ACC112 (cell line): ENCODE results near the gene LARP6.
"Not testable (repeated sequence)": the region's sequence is repeated elsewhere in the genome, so short reads cannot be mapped to it uniquely, and the experiment has no call there.

Experiments
- H2AFZ ChIP-seq: fragments of 200-600 bp; sonication (generic); one replicate; pipeline ENCODE4 v1.6.0; 2017; ENCODE audit warnings: antibody characterized with exemption, low read length; ENCODE audit not compliant: unreplicated experiment
- H3K27ac ChIP-seq: fragments of 200-600 bp; sonication (generic); 2 replicates; pipeline ENCODE4 v1.5.1; 2014; ENCODE audit warnings: low read depth, mild to moderate bottlenecking, antibody characterized with exemption, low read length, moderate library complexity
- H3K27me3 ChIP-seq: fragments of 200-600 bp; sonication (generic); 2 replicates; pipeline ENCODE4 v1.6.1; 2014; ENCODE audit warnings: mild to moderate bottlenecking, antibody characterized with exemption, low read length, moderate library complexity, mixed read lengths; ENCODE audit not compliant: insufficient read depth
- H3K36me3 ChIP-seq: fragments of 200-600 bp; sonication (generic); 2 replicates; pipeline ENCODE4 v1.6.1; 2016; ENCODE audit warnings: mild to moderate bottlenecking, antibody characterized with exemption, low read length, moderate library complexity, mixed read lengths; ENCODE audit not compliant: insufficient read depth
- H3K4me1 ChIP-seq: fragments of 200-600 bp; sonication (generic); one replicate; pipeline ENCODE4 v1.6.1; 2016; ENCODE audit warnings: low read length, mixed read lengths; ENCODE audit not compliant: insufficient read depth, unreplicated experiment, control insufficient read depth
- H3K4me3 ChIP-seq: fragments of 200-600 bp; sonication (generic); 2 replicates; pipeline ENCODE4 v1.5.1; 2014; ENCODE audit warnings: mild to moderate bottlenecking, low read depth, low read length
- H3K79me2 ChIP-seq: fragments of 200-600 bp; sonication (generic); one replicate; pipeline ENCODE4 v1.6.0; 2016; ENCODE audit warnings: low read length; ENCODE audit not compliant: control insufficient read depth, unreplicated experiment, insufficient read depth

The LARP6 gene

DNA sequence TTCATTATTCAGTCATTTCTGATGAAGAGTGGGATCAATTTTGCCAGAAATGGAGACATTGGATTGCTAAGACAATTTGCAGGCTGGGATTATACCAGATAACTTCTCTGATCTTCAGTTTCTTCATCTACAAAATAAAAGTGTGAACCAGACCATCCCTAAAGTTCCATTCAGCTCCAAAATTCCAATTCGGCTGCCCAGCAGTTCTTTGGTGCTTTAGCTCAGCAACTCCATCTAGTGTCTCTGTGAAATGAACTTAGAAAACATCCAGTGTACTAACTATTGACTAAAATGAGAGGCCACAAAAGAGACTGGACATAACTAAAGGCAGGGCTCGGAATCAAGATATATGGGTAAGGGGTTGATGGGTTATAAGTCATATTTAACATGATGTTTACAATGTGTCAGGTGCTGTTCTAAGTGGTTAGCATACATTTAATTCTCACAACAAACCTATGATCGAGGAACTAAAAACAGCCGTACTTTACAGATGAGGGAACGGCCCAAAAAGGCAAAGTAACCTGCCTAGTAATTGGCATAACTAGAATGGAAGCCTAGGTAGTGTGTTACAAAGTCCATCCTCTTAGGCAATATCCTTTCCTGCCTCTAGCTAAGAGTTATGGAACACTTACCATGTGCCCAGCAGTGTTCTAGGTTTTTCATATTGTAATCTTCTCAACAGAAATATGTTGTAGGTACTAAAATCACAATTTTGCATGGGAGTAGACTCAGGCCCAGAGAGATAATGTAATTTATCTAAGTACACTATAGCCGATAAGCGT is 21.2 kb upstream of the LARP6 start:
- Histone ChIP-seq H3K27ac (no peak overlapping the region), H3K79me2 (no peaks in the 10 kb centered on the region), H2AFZ (peak overlapping the region; percentile 47), H3K36me3 (no peaks in the 10 kb centered on the region), H3K4me1 (peaks cover 30% of the 10 kb centered on the region), H3K27me3 (no peaks in the 10 kb centered on the region), H3K4me3 (no peak overlapping the region)

DNA sequence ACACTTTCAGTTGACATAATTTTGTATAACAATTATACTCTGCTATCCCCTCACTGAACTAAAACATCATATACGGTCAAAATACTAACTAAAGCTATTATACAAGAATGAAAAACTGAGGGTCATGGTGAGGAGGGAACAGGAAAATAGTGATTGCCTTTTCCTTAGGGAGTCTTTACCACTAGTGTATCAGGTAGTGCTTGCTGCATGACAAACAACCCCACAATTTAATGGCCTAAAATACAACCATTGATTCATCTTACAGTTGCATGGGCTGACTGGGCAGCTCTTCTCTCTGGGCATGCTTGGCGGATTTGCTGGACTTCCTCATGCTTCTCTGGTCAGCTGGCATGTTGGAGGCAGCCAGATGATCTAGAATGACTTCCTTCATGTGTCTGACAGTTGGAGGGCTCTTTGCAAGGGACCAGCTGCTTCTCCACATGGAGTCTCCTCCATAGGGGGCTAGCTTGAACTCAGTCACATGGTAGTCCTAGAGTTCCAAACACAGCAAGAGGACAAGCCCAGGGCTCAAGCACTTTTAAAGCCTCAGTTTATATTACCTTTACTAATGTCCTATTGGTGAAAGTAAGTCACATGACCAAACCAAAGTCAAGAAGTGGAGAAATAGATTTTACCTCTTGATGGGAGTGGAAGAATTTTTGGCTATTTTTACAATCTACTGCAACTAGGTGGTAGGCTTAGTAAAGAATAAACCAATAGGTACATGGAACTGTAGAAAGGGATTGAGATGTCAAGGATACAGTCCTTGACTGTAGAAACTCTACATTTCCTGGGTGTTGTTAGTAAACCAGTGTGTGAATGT is 19.5 kb upstream of the LARP6 start:
- Histone ChIP-seq H3K27me3 (no peaks in the 10 kb centered on the region), H3K79me2 (no peaks in the 10 kb centered on the region), H3K4me3 (no peak overlapping the region), H3K27ac (no peak overlapping the region), H3K4me1 (peaks cover 27% of the 10 kb centered on the region), H2AFZ (no peak overlapping the region), H3K36me3 (no peaks in the 10 kb centered on the region)

DNA sequence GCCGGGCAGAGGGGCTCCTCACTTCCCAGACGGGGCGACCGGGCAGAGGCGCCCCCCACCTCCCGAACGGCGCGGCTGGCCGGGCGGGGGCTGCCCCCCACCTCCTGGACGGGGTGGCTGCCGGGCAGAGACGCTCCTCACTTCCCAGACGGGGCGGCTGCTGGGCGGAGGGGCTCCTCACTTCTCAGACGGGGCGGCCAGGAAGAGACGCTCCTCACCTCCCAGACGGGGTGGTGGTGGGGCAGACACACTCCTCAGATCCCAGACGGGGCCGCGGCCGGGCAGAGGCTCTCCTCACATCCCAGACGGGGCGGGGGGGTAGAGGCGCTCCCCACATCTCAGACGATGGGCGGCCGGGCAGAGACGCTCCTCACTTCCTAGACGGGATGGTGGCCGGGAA is 17.5 kb upstream of the LARP6 start:
- not testable (repeated sequence) for H3K4me3 ChIP-seq, H3K36me3 ChIP-seq, H3K79me2 ChIP-seq, H3K27ac ChIP-seq, H3K27me3 ChIP-seq, H2AFZ ChIP-seq
- H3K4me1 ChIP-seq = peaks cover 41% of the 10 kb centered on the region

DNA sequence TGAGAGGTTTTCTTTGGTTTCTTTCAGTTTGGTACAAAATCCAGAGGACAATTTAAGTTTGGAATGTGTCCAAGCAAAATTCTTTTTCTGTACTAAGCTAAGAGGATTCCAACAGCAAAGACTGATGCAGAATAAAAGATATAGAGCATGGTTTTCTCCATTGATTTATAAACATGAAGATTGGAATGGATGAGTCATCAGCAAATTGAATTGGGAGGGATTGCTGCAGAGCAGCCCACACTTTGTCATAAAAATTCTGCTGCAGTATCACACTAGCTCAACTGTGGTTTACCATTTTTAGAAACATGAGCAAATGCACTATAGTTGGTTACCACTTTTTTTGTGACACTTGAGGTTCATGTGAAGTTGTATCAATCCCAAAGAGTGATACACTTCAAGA is 16.1 kb upstream of the LARP6 start:
- H3K4me1 ChIP-seq = peaks cover 41% of the 10 kb centered on the region
- no peak overlapping the region for H2AFZ ChIP-seq
- no peak overlapping the region for H3K4me3 ChIP-seq
- H3K79me2 ChIP-seq = no peaks in the 10 kb centered on the region
- no peaks in the 10 kb centered on the region for H3K27me3 ChIP-seq
- no peak overlapping the region for H3K27ac ChIP-seq
- no peaks in the 10 kb centered on the region for H3K36me3 ChIP-seq

DNA sequence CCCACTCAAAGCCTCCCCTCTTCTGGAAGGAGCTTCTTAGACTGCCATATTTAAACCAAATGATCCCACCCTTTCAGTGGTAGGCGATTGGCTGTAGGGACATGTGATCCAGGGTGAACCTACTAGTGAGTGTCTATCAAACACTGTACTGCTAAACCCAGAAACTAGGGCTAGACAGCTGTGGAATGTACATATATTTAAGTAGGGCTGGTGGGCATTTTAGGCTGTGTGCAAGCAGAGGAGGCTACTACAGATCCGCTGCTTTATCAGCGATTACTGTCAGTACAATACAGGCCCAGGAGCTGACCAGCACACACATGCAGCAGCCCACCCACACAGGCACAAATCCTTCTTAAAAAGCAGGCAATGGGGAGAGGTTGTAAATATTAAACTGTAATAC is 15.4 kb upstream of the LARP6 start:
- Histone ChIP-seq H3K79me2 (no peaks in the 10 kb centered on the region), H3K36me3 (no peaks in the 10 kb centered on the region), H2AFZ (no peak overlapping the region), H3K27me3 (no peaks in the 10 kb centered on the region), H3K27ac (no peak overlapping the region), H3K4me3 (no peak overlapping the region), H3K4me1 (peaks cover 40% of the 10 kb centered on the region)

DNA sequence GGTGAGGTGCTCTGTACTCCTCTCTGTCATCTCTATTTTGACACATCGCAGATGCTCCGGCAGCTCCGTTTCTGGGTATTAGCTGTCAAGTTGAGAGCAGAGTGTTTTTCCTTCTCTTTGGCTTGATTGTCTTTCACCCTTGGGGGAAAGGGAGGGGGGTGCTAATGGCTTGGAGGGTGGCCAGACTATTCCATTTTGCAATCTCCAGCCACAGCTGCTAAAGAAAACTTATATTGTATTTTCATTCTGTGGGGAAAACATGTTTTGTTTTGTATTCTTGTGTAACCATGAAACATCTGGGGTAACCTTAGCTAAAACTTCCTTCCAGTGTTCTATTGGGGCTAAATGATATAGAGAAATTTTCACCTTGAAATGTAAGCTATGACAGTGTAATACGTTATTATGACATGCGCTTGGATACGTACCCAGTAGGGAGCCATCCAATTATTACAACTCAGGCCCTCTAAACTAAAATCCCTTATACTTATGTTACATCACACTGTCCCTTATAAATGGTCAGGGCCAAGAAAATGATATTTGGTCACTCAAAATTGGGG is 14.0 kb upstream of the LARP6 start:
- H3K4me3 ChIP-seq = no peak overlapping the region
- H3K27me3 ChIP-seq = no peaks in the 10 kb centered on the region
- H3K27ac ChIP-seq = peak overlapping the region; percentile 49
- H3K79me2 ChIP-seq = no peaks in the 10 kb centered on the region
- no peak overlapping the region for H2AFZ ChIP-seq
- H3K36me3 ChIP-seq = no peaks in the 10 kb centered on the region
- H3K4me1 ChIP-seq = peaks cover 54% of the 10 kb centered on the region

DNA sequence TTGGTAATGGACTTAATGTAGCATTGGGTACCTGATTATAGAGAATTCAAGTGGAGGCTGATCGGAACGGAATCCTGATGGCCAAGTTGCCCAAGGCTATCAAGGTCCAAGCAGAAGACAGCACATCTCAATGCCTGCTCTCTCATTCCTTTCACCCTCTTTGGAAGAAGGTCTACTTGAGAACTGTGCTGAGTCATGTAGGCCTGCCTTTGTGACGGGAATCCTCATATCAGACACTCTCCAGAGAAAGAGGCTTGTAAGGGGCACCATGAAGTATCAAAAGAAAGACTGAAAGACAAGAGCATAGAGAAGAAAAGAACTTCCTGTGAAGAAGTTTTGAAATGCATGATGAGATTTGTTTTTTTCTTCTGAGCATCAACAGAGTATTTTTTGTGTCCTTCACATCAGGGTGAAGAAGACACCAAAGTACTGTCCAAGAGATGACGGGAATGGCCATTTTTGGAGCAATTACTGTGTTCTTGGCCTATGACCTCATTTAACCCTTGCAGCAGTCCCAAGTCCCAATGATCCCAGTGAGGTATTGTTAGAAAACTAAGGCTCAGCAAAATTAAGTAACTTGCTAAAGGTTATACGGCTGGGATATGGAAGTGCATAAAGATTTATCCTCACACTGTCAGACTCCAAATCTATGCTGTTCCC is 13.2 kb upstream of the LARP6 start:
- Histone ChIP-seq H2AFZ (no peak overlapping the region), H3K4me3 (no peak overlapping the region), H3K79me2 (no peaks in the 10 kb centered on the region), H3K27ac (no peak overlapping the region), H3K4me1 (peaks cover 58% of the 10 kb centered on the region), H3K36me3 (no peaks in the 10 kb centered on the region), H3K27me3 (no peaks in the 10 kb centered on the region)

DNA sequence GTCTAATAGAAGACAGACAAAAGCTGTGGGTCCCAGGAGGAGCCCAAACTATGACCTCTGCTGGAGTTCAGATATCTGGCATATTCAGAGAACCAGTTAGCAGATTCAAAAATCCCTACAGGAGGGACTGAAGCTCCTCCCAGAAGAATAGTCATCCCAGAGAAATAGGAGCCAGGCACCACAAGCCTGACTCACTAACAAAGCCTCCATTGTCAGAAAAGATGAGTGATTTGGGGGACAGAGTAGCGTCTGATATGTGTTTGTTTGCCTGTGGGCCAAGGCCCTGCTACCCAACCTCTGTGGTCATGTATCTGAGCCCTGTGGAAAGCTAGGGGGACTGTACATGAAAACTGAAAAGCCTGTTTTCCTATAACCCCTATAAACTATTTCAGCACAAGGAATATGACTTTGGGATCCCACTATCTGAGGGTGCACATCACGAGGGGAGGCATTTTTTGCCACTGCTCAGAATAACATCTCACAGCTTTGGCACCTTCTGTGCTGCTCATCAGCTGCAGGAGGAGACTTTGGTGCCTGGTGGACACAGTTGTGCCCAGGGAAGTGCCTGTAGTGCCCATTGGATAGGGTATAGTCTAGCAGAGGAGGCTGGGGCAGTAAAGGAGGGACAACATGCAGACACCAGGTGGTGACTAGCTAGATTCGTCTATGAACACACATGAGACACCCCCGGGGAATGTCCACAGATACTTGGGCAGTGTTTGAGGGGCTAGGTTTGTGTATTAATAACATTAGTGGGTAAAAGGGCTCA is 9.7 kb upstream of the LARP6 start:
- no peaks in the 10 kb centered on the region for H3K36me3 ChIP-seq
- peaks cover 40% of the 10 kb centered on the region for H3K4me1 ChIP-seq
- no peaks in the 10 kb centered on the region for H3K27me3 ChIP-seq
- no peak overlapping the region for H2AFZ ChIP-seq
- H3K27ac ChIP-seq = peak overlapping the region; percentile 58
- H3K4me3 ChIP-seq = no peak overlapping the region
- H3K79me2 ChIP-seq = no peaks in the 10 kb centered on the region

DNA sequence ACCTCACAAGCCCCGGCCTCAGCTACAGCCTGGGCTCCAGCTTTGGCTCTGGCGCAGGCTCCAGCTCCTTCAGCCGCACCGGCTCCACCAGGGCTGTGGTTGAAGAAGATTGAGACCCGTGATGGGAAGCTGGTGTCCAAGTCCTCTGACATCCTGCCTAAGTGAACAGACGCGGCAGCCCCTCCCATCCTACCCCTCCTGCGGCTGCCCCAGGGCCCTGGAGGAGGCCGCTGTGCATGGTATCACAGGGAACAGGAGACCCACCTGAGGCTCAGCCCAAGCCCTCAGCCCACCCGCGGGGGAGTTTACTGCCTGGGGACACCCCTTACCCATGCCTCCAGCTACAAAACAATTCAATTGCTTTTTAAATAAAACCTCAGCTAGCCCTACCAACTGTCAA is 6.0 kb upstream of the LARP6 start:
- no peaks in the 10 kb centered on the region for H3K36me3 ChIP-seq
- H3K4me3 ChIP-seq = no peak overlapping the region
- H3K79me2 ChIP-seq = no peaks in the 10 kb centered on the region
- no peak overlapping the region for H3K27ac ChIP-seq
- H3K4me1 ChIP-seq = peaks cover 49% of the 10 kb centered on the region
- no peaks in the 10 kb centered on the region for H3K27me3 ChIP-seq
- no peak overlapping the region for H2AFZ ChIP-seq

DNA sequence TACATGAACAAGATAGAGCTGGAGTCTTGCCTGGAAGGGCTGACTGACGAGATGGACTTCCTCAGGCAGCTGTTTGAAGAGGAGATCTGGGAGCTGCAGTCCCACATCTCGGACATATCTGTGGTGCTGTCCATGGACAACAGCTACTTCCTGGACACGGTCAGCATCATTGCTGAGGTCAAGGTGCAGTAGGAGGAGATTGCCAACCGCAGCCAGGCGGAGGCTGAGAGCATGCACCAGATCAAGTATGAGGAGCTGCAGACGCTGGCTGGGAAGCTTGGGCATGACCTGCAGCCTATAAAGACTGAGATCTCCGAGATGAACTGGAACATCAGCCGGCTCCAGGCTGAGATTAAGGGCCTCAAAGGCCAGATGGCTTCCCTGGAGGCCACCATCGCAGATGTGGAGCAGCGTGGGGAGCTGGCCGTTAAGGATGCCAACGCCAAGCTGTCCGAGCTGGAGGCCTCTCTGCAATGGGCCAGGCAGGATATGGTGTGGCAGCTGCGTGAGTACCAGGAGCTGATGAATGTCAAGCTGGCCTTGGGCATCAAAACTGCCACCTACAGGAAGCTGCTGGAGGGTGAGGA is 5.5 kb upstream of the LARP6 start:
- Histone ChIP-seq H3K36me3 (no peaks in the 10 kb centered on the region), H3K27me3 (no peaks in the 10 kb centered on the region), H3K27ac (no peak overlapping the region), H3K79me2 (no peaks in the 10 kb centered on the region), H2AFZ (no peak overlapping the region), H3K4me1 (peaks cover 50% of the 10 kb centered on the region), H3K4me3 (no peak overlapping the region)
